ENCODE measurements around the gene THRB.

The THRB gene

GRCh38 chr3:24494618-24495325 is at the start of gene THRB:
Gene THRB, minus strand, starts transcription at chr3:24494850.
- no peak for DNase-seq

GRCh38 chr3:24541935-24542334 is 47.3 kb upstream of the THRB start:
- DNase-seq: no peak

GRCh38 chr3:24540821-24541220 is 46.2 kb upstream of the THRB start:
- DNase-seq: no peak

GRCh38 chr3:24539699-24540098 is 45.0 kb upstream of the THRB start:
- no peak for DNase-seq

GRCh38 chr3:24538891-24539290 is 44.2 kb upstream of the THRB start:
- no peak for DNase-seq

- DNase-seq: no peak
Measured at GRCh38 chr3:24533561-24534193, 39.0 kb upstream of the THRB start.

GRCh38 chr3:24530471-24530870 is 35.8 kb upstream of the THRB start:
- DNase-seq: no peak

- DNase-seq: no peak
Measured at GRCh38 chr3:24529210-24529609, 34.6 kb upstream of the THRB start.

- no peak for DNase-seq
Measured at GRCh38 chr3:24526640-24527212, 32.1 kb upstream of the THRB start.

- DNase-seq: no peak
Measured at GRCh38 chr3:24525557-24525956, 30.9 kb upstream of the THRB start.

GRCh38 chr3:24525022-24525421 is 30.4 kb upstream of the THRB start:
- DNase-seq: no peak

- no peak for DNase-seq
Measured at GRCh38 chr3:24523988-24524727, 29.5 kb upstream of the THRB start.

- no peak for DNase-seq
Measured at GRCh38 chr3:24523215-24523614, 28.6 kb upstream of the THRB start.

GRCh38 chr3:24522146-24522579 is 27.5 kb upstream of the THRB start:
- no peak for DNase-seq

GRCh38 chr3:24521420-24522145 is 26.9 kb upstream of the THRB start:
- DNase-seq: no peak

- no peak for DNase-seq
Measured at GRCh38 chr3:24520976-24521419, 26.3 kb upstream of the THRB start.

GRCh38 chr3:24520101-24520495 is 25.4 kb upstream of the THRB start:
- no peak for DNase-seq

GRCh38 chr3:24519368-24520100 is 24.9 kb upstream of the THRB start:
- DNase-seq: no peak

GRCh38 chr3:24518990-24519367 is 24.3 kb upstream of the THRB start:
- no peak for DNase-seq

- no peak for DNase-seq
Measured at GRCh38 chr3:24514119-24514518, 19.5 kb upstream of the THRB start.

GRCh38 chr3:24513463-24513862 is 18.8 kb upstream of the THRB start:
- DNase-seq: no peak

- DNase-seq: no peak
Measured at GRCh38 chr3:24512564-24513197, 18.0 kb upstream of the THRB start.
